Liver (tissue), 3 donors: ENCODE results near the gene CDPF1.

Experiments used
- ATF3 ChIP-seq: IDR thresholded peaks from 2 replicates; pipeline ENCODE4 v1.6.1; 2016; ENCODE audit warnings: antibody characterized with exemption
- EGR1 ChIP-seq, 2 donors: IDR thresholded peaks; 2 replicates each; pipeline ENCODE4 v1.6.1; 2016 to 2018; ENCODE audit warnings: antibody characterized with exemption in 2 of 2, low read depth in 2 of 2
- FOXA1 ChIP-seq: IDR thresholded peaks from 2 replicates; pipeline ENCODE4 v1.6.1; 2016; ENCODE audit warnings: antibody characterized with exemption
- HNF4A ChIP-seq, 2 donors: conservative IDR thresholded peaks; 2 replicates each; pipeline ENCODE4 v1.6.1; 2016; ENCODE audit warnings: antibody characterized with exemption in 2 of 2, mild to moderate bottlenecking in 2 of 2
- JUND ChIP-seq, 2 donors: IDR thresholded peaks; 2 replicates each; pipeline ENCODE4 v1.6.1; 2016; ENCODE audit warnings: antibody characterized with exemption in 2 of 2
- MAX ChIP-seq: IDR thresholded peaks from 2 replicates; pipeline ENCODE4 v1.6.1; 2016; ENCODE audit warnings: antibody characterized with exemption
- RAD21 ChIP-seq, 2 donors: IDR thresholded peaks; 2 replicates each; pipeline ENCODE4 v1.6.1; 2016; ENCODE audit warnings: antibody characterized with exemption in 2 of 2, mild to moderate bottlenecking in 2 of 2
- REST ChIP-seq: IDR thresholded peaks from 2 replicates; pipeline ENCODE4 v1.6.1; 2016; ENCODE audit warnings: antibody characterized with exemption, mild to moderate bottlenecking
- RXRA ChIP-seq, 2 donors: IDR thresholded peaks; 2 replicates each; pipeline ENCODE4 v1.6.1; 2017 to 2018; ENCODE audit warnings: antibody characterized with exemption in 2 of 2, mild to moderate bottlenecking in 1 of 2
- SP1 ChIP-seq: IDR thresholded peaks from 2 replicates; pipeline ENCODE4 v1.6.1; 2018; ENCODE audit warnings: antibody characterized with exemption, mild to moderate bottlenecking
- TAF1 ChIP-seq: conservative IDR thresholded peaks from 2 replicates; pipeline ENCODE4 v1.6.1; 2016; ENCODE audit warnings: antibody characterized with exemption, mild to moderate bottlenecking
- YY1 ChIP-seq: IDR thresholded peaks from 2 replicates; pipeline ENCODE4 v1.6.1; 2016; ENCODE audit warnings: antibody characterized with exemption, mild to moderate bottlenecking
- TF ChIP-seq, protein P1 (sequence below): fragments of 150-350 bp; IDR thresholded peaks from 2 replicates; pipeline ENCODE4 v1.5.1; 2017; ENCODE audit warnings: improper control_type of control experiment, low read depth, low read length; ENCODE audit not compliant: missing input control
- TF ChIP-seq, protein P2 (sequence below): IDR thresholded peaks from 2 replicates; pipeline ENCODE4 v1.6.1; 2016; ENCODE audit warnings: antibody characterized with exemption
- donor health status: healthy.
- donor health status: healthy.

DNA sequence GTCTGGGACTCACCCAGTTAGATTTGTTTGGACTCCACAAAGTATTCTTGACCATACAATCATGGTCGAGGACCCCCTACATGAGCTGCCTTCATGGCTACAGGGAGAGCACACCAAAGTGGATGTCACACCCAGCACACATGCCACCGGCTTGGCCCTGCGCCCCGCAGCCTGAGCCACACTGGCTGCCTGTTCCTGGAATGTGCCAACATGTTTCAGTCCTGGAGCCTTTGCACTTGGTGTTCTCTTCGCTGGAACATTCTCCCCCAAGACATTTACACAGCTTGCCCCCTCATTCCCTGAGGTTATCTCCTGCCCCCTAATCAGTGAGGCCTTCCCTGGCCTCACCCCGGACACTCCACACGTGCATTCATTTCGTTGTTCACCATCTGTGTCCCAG is 53.8 kb downstream of the CDPF1 start:
- TF ChIP-seq JUND (IDR thresholded peaks at IDR 0.05), result no peak
- TF ChIP-seq, protein P1, sequence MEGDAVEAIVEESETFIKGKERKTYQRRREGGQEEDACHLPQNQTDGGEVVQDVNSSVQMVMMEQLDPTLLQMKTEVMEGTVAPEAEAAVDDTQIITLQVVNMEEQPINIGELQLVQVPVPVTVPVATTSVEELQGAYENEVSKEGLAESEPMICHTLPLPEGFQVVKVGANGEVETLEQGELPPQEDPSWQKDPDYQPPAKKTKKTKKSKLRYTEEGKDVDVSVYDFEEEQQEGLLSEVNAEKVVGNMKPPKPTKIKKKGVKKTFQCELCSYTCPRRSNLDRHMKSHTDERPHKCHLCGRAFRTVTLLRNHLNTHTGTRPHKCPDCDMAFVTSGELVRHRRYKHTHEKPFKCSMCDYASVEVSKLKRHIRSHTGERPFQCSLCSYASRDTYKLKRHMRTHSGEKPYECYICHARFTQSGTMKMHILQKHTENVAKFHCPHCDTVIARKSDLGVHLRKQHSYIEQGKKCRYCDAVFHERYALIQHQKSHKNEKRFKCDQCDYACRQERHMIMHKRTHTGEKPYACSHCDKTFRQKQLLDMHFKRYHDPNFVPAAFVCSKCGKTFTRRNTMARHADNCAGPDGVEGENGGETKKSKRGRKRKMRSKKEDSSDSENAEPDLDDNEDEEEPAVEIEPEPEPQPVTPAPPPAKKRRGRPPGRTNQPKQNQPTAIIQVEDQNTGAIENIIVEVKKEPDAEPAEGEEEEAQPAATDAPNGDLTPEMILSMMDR, result no peak
- peak in 1 of 2 donors; percentile 9 for TF ChIP-seq RAD21 (IDR thresholded peaks at IDR 0.05)
- no peak for TF ChIP-seq MAX
- TF ChIP-seq HNF4A (conservative IDR thresholded peaks at IDR 0.05), result no peak
- TF ChIP-seq REST, result no peak
- no peak for TF ChIP-seq SP1
- TF ChIP-seq ATF3, result no peak
- TF ChIP-seq, protein P2, sequence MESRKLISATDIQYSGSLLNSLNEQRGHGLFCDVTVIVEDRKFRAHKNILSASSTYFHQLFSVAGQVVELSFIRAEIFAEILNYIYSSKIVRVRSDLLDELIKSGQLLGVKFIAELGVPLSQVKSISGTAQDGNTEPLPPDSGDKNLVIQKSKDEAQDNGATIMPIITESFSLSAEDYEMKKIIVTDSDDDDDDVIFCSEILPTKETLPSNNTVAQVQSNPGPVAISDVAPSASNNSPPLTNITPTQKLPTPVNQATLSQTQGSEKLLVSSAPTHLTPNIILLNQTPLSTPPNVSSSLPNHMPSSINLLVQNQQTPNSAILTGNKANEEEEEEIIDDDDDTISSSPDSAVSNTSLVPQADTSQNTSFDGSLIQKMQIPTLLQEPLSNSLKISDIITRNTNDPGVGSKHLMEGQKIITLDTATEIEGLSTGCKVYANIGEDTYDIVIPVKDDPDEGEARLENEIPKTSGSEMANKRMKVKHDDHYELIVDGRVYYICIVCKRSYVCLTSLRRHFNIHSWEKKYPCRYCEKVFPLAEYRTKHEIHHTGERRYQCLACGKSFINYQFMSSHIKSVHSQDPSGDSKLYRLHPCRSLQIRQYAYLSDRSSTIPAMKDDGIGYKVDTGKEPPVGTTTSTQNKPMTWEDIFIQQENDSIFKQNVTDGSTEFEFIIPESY, result no peak
- TF ChIP-seq EGR1 (IDR thresholded peaks at IDR 0.05; ENCODE audit: low read depth in 2 of 2), result no peak
- TF ChIP-seq RXRA (IDR thresholded peaks at IDR 0.05), result peak in 1 of 2 donors; percentile 46
- TF ChIP-seq FOXA1, result no peak
- no peak for TF ChIP-seq TAF1
- TF ChIP-seq YY1, result no peak
